CD4-positive, alpha-beta memory T cell (primary cell): ENCODE results near the gene IFT122. TPM values are rescaled to one million over a fixed set of nuclear protein-coding genes. Genes with fewer than 3 reads are reported as not detected.
"Not testable (repeated sequence)": the region's sequence is repeated elsewhere in the genome, so short reads cannot be mapped to it uniquely, and the experiment has no call there.

Source experiments
- CTCF ChIA-PET: fragments of 350-600 bp; sonication (Branson Sonifier 250); formaldehyde crosslinking; loops from one replicate; lab custom pipeline; 2021; ENCODE audit warnings: inconsistent platforms; ENCODE audit not compliant: partially characterized antibody; lab: Charles Lee
- POLR2A ChIA-PET: fragments of 350-600 bp; sonication (Branson Sonifier 250); formaldehyde crosslinking; loops from one replicate; lab custom pipeline; 2021; ENCODE audit not compliant: partially characterized antibody; lab: Charles Lee
- DNase-seq, 5 donors: peaks; one replicate each; pipeline versions ENCODE4 v3.0.0 to v3.0.0-alpha.2; 2020 to 2022; ENCODE audit warnings: mixed read lengths in 1 of 5
- H3K27ac ChIP-seq: one replicate; pipeline ENCODE4 v1.7.0; 2013; ENCODE audit warnings: low read depth, low read length
- H3K27me3 ChIP-seq: 2 replicates; pipeline ENCODE4 v1.7.0; 2013; ENCODE audit warnings: mild to moderate bottlenecking, low read length, moderate library complexity; ENCODE audit not compliant: insufficient read depth
- H3K36me3 ChIP-seq: 2 replicates; pipeline ENCODE4 v1.7.0; 2013; ENCODE audit warnings: mild to moderate bottlenecking, low read length, moderate library complexity; ENCODE audit not compliant: insufficient read depth
- H3K4me1 ChIP-seq: 2 replicates; pipeline ENCODE4 v1.7.0; 2013; ENCODE audit warnings: mild to moderate bottlenecking, low read length, moderate library complexity; ENCODE audit not compliant: insufficient read depth
- H3K4me3 ChIP-seq, 2 donors: one replicate each; pipeline ENCODE4 v1.7.0; 2013; ENCODE audit warnings: low read length in 2 of 2, mild to moderate bottlenecking in 1 of 2
- H3K9me3 ChIP-seq, 2 donors: one replicate each; pipeline ENCODE4 v1.7.0; 2013; ENCODE audit warnings: low read length in 2 of 2, control low read depth in 1 of 2; ENCODE audit not compliant: control insufficient read depth in 1 of 2
- H3K27ac Mint-ChIP-seq, 7 donors: one replicate each; pipeline ENCODE4 v1.8.0; 2020 to 2021; ENCODE audit warnings: mixed read lengths in 7 of 7, mild to moderate bottlenecking in 6 of 7, inconsistent platforms in 3 of 7, moderate library complexity in 3 of 7
- H3K27me3 Mint-ChIP-seq, 2 donors: one replicate each; pipeline ENCODE4 v1.8.0; 2020 to 2021; ENCODE audit warnings: mixed read lengths in 2 of 2
- H3K36me3 Mint-ChIP-seq, 2 donors: one replicate each; pipeline ENCODE4 v1.8.0; 2020 to 2021; ENCODE audit warnings: mixed read lengths in 2 of 2, inconsistent platforms in 1 of 2, mild to moderate bottlenecking in 1 of 2
- H3K4me1 Mint-ChIP-seq, 4 donors: one replicate each; pipeline ENCODE4 v1.8.0; 2020 to 2021; ENCODE audit warnings: mixed read lengths in 4 of 4, mild to moderate bottlenecking in 1 of 4
- H3K4me3 Mint-ChIP-seq, 8 donors: one replicate each; pipeline ENCODE4 v1.8.0; 2020 to 2021; ENCODE audit warnings: mixed read lengths in 8 of 8, mild to moderate bottlenecking in 7 of 8, moderate library complexity in 6 of 8, inconsistent platforms in 3 of 8
- H3K9me3 Mint-ChIP-seq, 8 donors: one replicate each; pipeline ENCODE4 v1.8.0; 2020 to 2021; ENCODE audit warnings: mixed read lengths in 8 of 8, mild to moderate bottlenecking in 5 of 8, inconsistent platforms in 3 of 8, moderate library complexity in 1 of 8
- intact Hi-C: fragments of 100-400 bp; cut with micrococcal nuclease; formaldehyde crosslinking; loops from one replicate; pipeline ENCODE4 v1.15.1; 2023
- polyA plus RNA-seq, 2 donors: library from polyadenylated mRNA; unstranded; fragments of 300-500 nt; fragmentation: Illumina TruSeq; gene quantifications; one replicate each; pipeline ENCODE4 v1.2.3, GENCODE V29; 2021
- total RNA-seq, 2 experiments: library from RNA; stranded (reverse); gene quantifications; one replicate each; pipeline ENCODE4 v1.2.3, GENCODE V29; 2021

IFT122 gene
- total and polyA plus RNA-seq, 4 experiments from 2014 or later = 5.3 to 21.8 (median 12.9) TPM

- Histone ChIP-seq H3K27me3 (no peaks in the 10 kb centered on the region), H3K36me3 (no peaks in the 10 kb centered on the region), H3K9me3 (no peaks in the 10 kb centered on the region), H3K27ac (no peak within 1 kb of the TSS), H3K4me3 (no peak within 1 kb of the TSS), H3K4me1 (no peaks in the 10 kb centered on the region)
- intact Hi-C loops = no loop called here
- POLR2A ChIA-PET = interaction anchor here (1.1 to 1.2 kb wide), 2 partner anchors 15 to 103 kb away, joined by 3 read pairs; partner anchors contain the start of genes IFT122 and MBD4
- H3K27me3 Mint-ChIP-seq = no peaks in the 10 kb centered on the region
- no peak within 1 kb of the TSS for H3K27ac Mint-ChIP-seq
- CTCF ChIA-PET = interaction anchor here (0.8 kb wide), 1 partner anchor 53 kb away, joined by 3 read pairs; no protein-coding TSS in a partner anchor
- H3K36me3 Mint-ChIP-seq = no peaks in the 10 kb centered on the region
- H3K9me3 Mint-ChIP-seq = no peaks in the 10 kb centered on the region
- H3K4me1 Mint-ChIP-seq = no peaks in the 10 kb centered on the region
- no peak within 1 kb of the TSS for H3K4me3 Mint-ChIP-seq
- DNase-seq = no peak
Observed at GRCh38 chr3:129543156-129543790, 103.2 kb downstream of the IFT122 start, which contains the start of gene H1-8. TSS of gene H1-8 (plus strand) at chr3:129543175. CDS start at chr3:129543219, 44 bp downstream.

GRCh38 chr3:129543999-129544398 lies 104.0 kb downstream of the IFT122 start:
- H3K4me1 Mint-ChIP-seq = no peaks in the 10 kb centered on the region
- H3K27me3 Mint-ChIP-seq = no peaks in the 10 kb centered on the region
- DNase-seq = no peak
- H3K9me3 ChIP-seq = no peaks in the 10 kb centered on the region
- intact Hi-C loops = no loop called here
- no peak overlapping the region for H3K27ac ChIP-seq
- no peaks in the 10 kb centered on the region for H3K4me1 ChIP-seq
- no peak overlapping the region for H3K4me3 ChIP-seq
- no peak overlapping the region for H3K27ac Mint-ChIP-seq
- no peak overlapping the region for H3K4me3 Mint-ChIP-seq
- POLR2A ChIA-PET = interaction anchor here (1.1 to 1.2 kb wide), 2 partner anchors 14 to 104 kb away, joined by 3 read pairs; partner anchors contain the start of genes IFT122 and MBD4
- CTCF ChIA-PET = interaction anchor here (0.8 kb wide), 1 partner anchor 54 kb away, joined by 3 read pairs; no protein-coding TSS in a partner anchor
- no peaks in the 10 kb centered on the region for H3K36me3 Mint-ChIP-seq
- H3K36me3 ChIP-seq = no peaks in the 10 kb centered on the region
- no peaks in the 10 kb centered on the region for H3K27me3 ChIP-seq
- no peaks in the 10 kb centered on the region for H3K9me3 Mint-ChIP-seq

- CTCF ChIA-PET, POLR2A ChIA-PET: not testable (repeated sequence)
Observed at GRCh38 chr3:129545951-129546350, 105.9 kb downstream of the IFT122 start.

GRCh38 chr3:129547241-129547640 lies 107.2 kb downstream of the IFT122 start:
- H3K27me3 ChIP-seq = no peaks in the 10 kb centered on the region
- POLR2A ChIA-PET = no interaction called here
- no peak overlapping the region for H3K4me3 Mint-ChIP-seq
- H3K9me3 ChIP-seq = no peaks in the 10 kb centered on the region
- DNase-seq = no peak
- H3K27ac ChIP-seq = no peak overlapping the region
- intact Hi-C loops = no loop called here
- H3K9me3 Mint-ChIP-seq = no peaks in the 10 kb centered on the region
- CTCF ChIA-PET = no interaction called here
- H3K36me3 ChIP-seq = no peaks in the 10 kb centered on the region
- no peak overlapping the region for H3K4me3 ChIP-seq
- no peaks in the 10 kb centered on the region for H3K36me3 Mint-ChIP-seq
- H3K27ac Mint-ChIP-seq = peak overlapping the region in 1 of 7 donors; percentile 25
- no peaks in the 10 kb centered on the region for H3K27me3 Mint-ChIP-seq
- H3K4me1 ChIP-seq = no peaks in the 10 kb centered on the region
- H3K4me1 Mint-ChIP-seq = no peaks in the 10 kb centered on the region

More at GRCh38 chr3:129545951-129546350, 105.9 kb downstream of the IFT122 start:
- DNase-seq, H3K9me3 Mint-ChIP-seq, H3K9me3 ChIP-seq, H3K27ac Mint-ChIP-seq, H3K4me1 Mint-ChIP-seq, H3K4me3 Mint-ChIP-seq, intact Hi-C loops, H3K27ac ChIP-seq, H3K36me3 Mint-ChIP-seq, H3K27me3 Mint-ChIP-seq, H3K4me3 ChIP-seq, H3K36me3 ChIP-seq, H3K27me3 ChIP-seq, H3K4me1 ChIP-seq: not testable (repeated sequence)

GRCh38 chr3:129548104-129548965 lies 108.3 kb downstream of the IFT122 start:
- no peaks in the 10 kb centered on the region for H3K9me3 ChIP-seq
- no peaks in the 10 kb centered on the region for H3K27me3 Mint-ChIP-seq
- no peak overlapping the region for H3K27ac ChIP-seq
- no peak for DNase-seq
- peaks cover 0 to 5% (median 2%) of the 10 kb centered on the region in 4 donors for H3K4me1 Mint-ChIP-seq
- no peak overlapping the region for H3K27ac Mint-ChIP-seq
- no peaks in the 10 kb centered on the region for H3K36me3 ChIP-seq
- H3K27me3 ChIP-seq = no peaks in the 10 kb centered on the region
- no peak overlapping the region for H3K4me3 Mint-ChIP-seq
- intact Hi-C loops = no loop called here
- H3K4me1 ChIP-seq = no peaks in the 10 kb centered on the region
- CTCF ChIA-PET = no interaction called here
- no peak overlapping the region for H3K4me3 ChIP-seq
- H3K9me3 Mint-ChIP-seq = no peaks in the 10 kb centered on the region
- POLR2A ChIA-PET = no interaction called here
- H3K36me3 Mint-ChIP-seq = no peaks in the 10 kb centered on the region

- Mint-ChIP-seq H3K27me3 (no peaks in the 10 kb centered on the region), H3K36me3 (no peaks in the 10 kb centered on the region), H3K9me3 (no peaks in the 10 kb centered on the region), H3K27ac (peak overlapping the region in 2 of 7 donors; percentile 26 to 81), H3K4me1 (peaks cover 2 to 10% (median 8%) of the 10 kb centered on the region in 4 donors), H3K4me3 (no peak overlapping the region)
- H3K4me3 ChIP-seq = no peak overlapping the region
- POLR2A ChIA-PET = no interaction called here
- intact Hi-C loops = no loop called here
- H3K4me1 ChIP-seq = peaks cover 4% of the 10 kb centered on the region
- CTCF ChIA-PET = interaction anchor here (1.2 to 1.5 kb wide), 3 partner anchors 9 to 59 kb away, joined by 3 read pairs; no protein-coding TSS in a partner anchor
- no peak overlapping the region for H3K27ac ChIP-seq
- H3K36me3 ChIP-seq = no peaks in the 10 kb centered on the region
- no peaks in the 10 kb centered on the region for H3K27me3 ChIP-seq
- H3K9me3 ChIP-seq = no peaks in the 10 kb centered on the region
- no peak for DNase-seq
Observed at GRCh38 chr3:129549006-129549800, 109.2 kb downstream of the IFT122 start.
